Measurements from ENCODE around the gene HSF2. TPM values are rescaled to one million over a fixed set of nuclear protein-coding genes. Genes with fewer than 3 reads are reported as not detected.

Gene HSF2
- total and polyA plus RNA-seq, 2 of the 13 experiments (the other 11 are each of a cell fraction or from before 2014, with no cell fraction given), result 24.8 to 26.4 TPM

- TF ChIP-seq ZNF280D (CRISPR knock-in tag; IDR thresholded peaks at IDR 0.05) (no peak), KMT2A (CRISPR knock-in tag; IDR thresholded peaks at IDR 0.05) (no peak)
Observed at GRCh38 chr6:122352981-122353664, 46.3 kb upstream of the HSF2 start (continued).

GRCh38 chr6:122360809-122361208 is 38.6 kb upstream of the HSF2 start:
- ChIA-PET CTCF (ENCODE audit: low intra/inter-chr PET ratio, low total read pairs) (no interaction called here), POLR2A (no interaction called here)
- Histone ChIP-seq H4K20me1 (ENCODE audit: insufficient read depth, low read length) (no peaks in the 10 kb centered on the region), H2AFZ (ENCODE audit: low read length) (no peak overlapping the region), H3K27me3 (ENCODE audit: control insufficient read depth in 1 of 2, insufficient read depth in 2 of 2, low read length in 2 of 2) (no peaks in the 10 kb centered on the region; a peak in 1 of 5 replicates), H3K36me3 (replicated peaks in 1 of 2; ENCODE audit: control insufficient read depth in 1 of 2, insufficient read depth in 2 of 2, low read length in 2 of 2) (no peaks in the 10 kb centered on the region), H3K4me2 (ENCODE audit: low read depth, low read length) (no peak overlapping the region), H3K79me2 (ENCODE audit: insufficient read depth, low read length) (no peaks in the 10 kb centered on the region), H3K27ac (ENCODE audit: extremely low read length, insufficient read depth, low read length) (no peak overlapping the region), H3K4me1 (ENCODE audit: insufficient read depth, low read length) (no peaks in the 10 kb centered on the region), H3K9me3 (ENCODE audit: low read length) (no peaks in the 10 kb centered on the region), H3K4me3 (replicated peaks in 1 of 3; ENCODE audit: insufficient read depth in 1 of 3, low read depth in 2 of 3, low read length in 3 of 3) (no peak overlapping the region), H3K9ac (ENCODE audit: insufficient read depth, low read depth, low read length) (no peak overlapping the region)
- no peak for DNase-seq (ENCODE audit: low spot score)
- intact Hi-C loops (cut with micrococcal nuclease; ENCODE audit: unreplicated experiment), result no loop called here
- BruUV-seq (replicated peaks), result no TSS peak
- in situ Hi-C loops (cut with HindIII; ENCODE audit: extremely low pct_ligation_motif_present, low pct_unique_long_range_greater_than_20kb), result no loop called here
- FAIRE-seq, result no peak
- WGBS (ENCODE audit: low lambda C conversion rate), result 31% methylated on average over 9 of the region's 11 CpGs
- no peak for TF ChIP-seq EHMT2 (IDR thresholded peaks at IDR 0.05; ENCODE audit: borderline replicate concordance, low read depth, low read length)
- no peak for TF ChIP-seq ZNF296 (CRISPR knock-in tag; conservative IDR thresholded peaks at IDR 0.05)
- TF ChIP-seq CENPX (CRISPR knock-in tag; IDR thresholded peaks at IDR 0.05), result no peak
- no peak for TF ChIP-seq TBL1XR1 (IDR thresholded peaks at IDR 0.05; ENCODE audit: borderline replicate concordance, low read length, partially characterized antibody)
- no peak for TF ChIP-seq ZNF224 (CRISPR knock-in tag; IDR thresholded peaks at IDR 0.05)
- no peak for TF ChIP-seq ZFP1 (CRISPR knock-in tag; IDR thresholded peaks at IDR 0.05)
- no peak for TF ChIP-seq ARNTL (CRISPR knock-in tag; IDR thresholded peaks at IDR 0.05)
- ATAC-seq, result no peak
